ENCODE results near the gene RALGPS1. TPM values are rescaled to one million over a fixed set of nuclear protein-coding genes. Genes with fewer than 3 reads are reported as not detected.

Gene RALGPS1
- total RNA-seq, 1 donor from 2014 or later: 21.7 TPM

DNA sequence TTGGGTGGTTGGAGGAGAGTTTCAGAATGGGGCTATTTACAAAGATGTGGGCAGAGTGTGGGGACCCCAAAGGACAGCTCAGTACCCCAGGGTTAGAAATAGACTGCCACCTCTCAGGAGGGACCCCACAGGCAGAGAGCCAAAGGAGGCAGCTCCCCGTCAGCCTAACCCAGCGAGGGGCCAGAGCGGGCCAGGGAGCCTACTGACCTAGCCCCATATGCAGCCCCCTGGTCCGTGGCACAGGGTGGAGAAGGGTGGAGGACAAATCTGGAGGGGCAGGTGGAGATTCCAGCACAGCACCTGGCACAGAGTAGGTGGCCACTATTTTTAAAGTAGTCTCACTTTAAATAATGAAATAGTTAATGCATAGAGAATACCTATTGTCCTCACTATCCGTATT lies 275.0 kb downstream of the RALGPS1 start:
- ChIA-PET CTCF (no interaction called here), POLR2A (interaction anchor here (0.6 kb wide), 1 partner anchor 211 kb away, joined by 4 read pairs; no protein-coding TSS in a partner anchor)
- Mint-ChIP-seq H3K27ac (no peak overlapping the region), H3K4me3 (no peak overlapping the region), H3K27me3 (no peaks in the 10 kb centered on the region), H3K4me1 (no peaks in the 10 kb centered on the region), H3K36me3 (ENCODE audit: low read depth) (peaks cover 4% of the 10 kb centered on the region), H3K9me3 (no peaks in the 10 kb centered on the region)
- DNase-seq (no peak), ATAC-seq (ENCODE audit: low read depth) (no peak)
- TF ChIP-seq, protein P1, sequence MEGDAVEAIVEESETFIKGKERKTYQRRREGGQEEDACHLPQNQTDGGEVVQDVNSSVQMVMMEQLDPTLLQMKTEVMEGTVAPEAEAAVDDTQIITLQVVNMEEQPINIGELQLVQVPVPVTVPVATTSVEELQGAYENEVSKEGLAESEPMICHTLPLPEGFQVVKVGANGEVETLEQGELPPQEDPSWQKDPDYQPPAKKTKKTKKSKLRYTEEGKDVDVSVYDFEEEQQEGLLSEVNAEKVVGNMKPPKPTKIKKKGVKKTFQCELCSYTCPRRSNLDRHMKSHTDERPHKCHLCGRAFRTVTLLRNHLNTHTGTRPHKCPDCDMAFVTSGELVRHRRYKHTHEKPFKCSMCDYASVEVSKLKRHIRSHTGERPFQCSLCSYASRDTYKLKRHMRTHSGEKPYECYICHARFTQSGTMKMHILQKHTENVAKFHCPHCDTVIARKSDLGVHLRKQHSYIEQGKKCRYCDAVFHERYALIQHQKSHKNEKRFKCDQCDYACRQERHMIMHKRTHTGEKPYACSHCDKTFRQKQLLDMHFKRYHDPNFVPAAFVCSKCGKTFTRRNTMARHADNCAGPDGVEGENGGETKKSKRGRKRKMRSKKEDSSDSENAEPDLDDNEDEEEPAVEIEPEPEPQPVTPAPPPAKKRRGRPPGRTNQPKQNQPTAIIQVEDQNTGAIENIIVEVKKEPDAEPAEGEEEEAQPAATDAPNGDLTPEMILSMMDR (IDR thresholded peaks at IDR 0.05): no peak
- intact Hi-C loops (cut with micrococcal nuclease): no loop called here

DNA sequence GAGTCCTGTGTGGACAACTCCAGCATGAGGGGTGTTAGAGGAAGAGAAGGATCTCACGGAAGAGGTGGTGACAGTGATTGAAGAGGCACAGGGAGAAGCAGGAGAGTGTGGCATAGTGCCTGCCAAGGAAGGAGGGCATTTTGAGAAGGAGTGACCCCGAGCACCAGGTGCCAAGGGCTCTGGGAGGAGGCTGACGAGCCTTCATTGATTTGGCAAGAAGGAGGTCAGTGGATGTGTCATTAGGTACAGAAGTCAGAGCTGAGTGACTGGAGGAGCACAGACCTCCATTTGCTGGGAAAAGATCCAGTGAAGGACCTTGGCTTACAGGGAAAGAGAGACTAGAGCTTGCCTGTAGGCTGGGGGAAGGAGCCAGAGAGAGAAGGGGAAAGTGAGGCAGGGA lies 278.2 kb downstream of the RALGPS1 start:
- H3K27ac Mint-ChIP-seq: no peak overlapping the region

DNA sequence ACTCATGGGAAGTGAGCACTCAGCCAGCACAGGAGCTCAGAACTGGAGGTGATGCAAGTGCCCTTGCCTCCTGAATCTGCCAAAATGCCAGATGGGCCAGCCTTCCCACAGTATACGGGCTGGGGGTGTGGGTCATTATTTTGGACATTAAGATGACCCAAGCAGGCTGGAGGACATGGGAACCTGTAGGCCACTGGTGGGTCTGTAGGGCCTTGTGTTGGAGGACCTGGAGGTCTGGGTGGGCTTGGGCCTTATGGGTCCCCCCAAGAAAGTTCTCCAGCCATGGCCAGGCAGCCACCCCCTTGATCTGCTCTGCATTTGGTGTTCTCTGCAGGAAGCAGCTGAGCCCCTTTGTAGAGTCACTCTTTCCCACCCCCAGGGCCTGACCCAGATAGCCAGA lies 278.9 kb downstream of the RALGPS1 start:
- H3K27me3 Mint-ChIP-seq: no peaks in the 10 kb centered on the region
- ChIA-PET CTCF (interaction anchor here (9.5 kb wide), 1 partner anchor 254 kb away, joined by 150 read pairs; no protein-coding TSS in a partner anchor), POLR2A (no interaction called here)
- no peak overlapping the region for H3K27ac Mint-ChIP-seq
- peaks cover 12% of the 10 kb centered on the region for H3K36me3 Mint-ChIP-seq (ENCODE audit: low read depth)
- DNase-seq (no peak), ATAC-seq (ENCODE audit: low read depth) (no peak)
- TF ChIP-seq, protein P1 (IDR thresholded peaks at IDR 0.05): no peak
- intact Hi-C loops (cut with micrococcal nuclease): no loop called here
- no peak overlapping the region for H3K4me3 Mint-ChIP-seq
- H3K4me1 Mint-ChIP-seq: no peaks in the 10 kb centered on the region
- H3K9me3 Mint-ChIP-seq: no peaks in the 10 kb centered on the region

More for the DNA sequence above, 278.2 kb downstream of the RALGPS1 start:
- intact Hi-C loops (cut with micrococcal nuclease): no loop called here
- H3K4me3 Mint-ChIP-seq: no peak overlapping the region
- no peak for DNase-seq
- POLR2A ChIA-PET: no interaction called here
- CTCF ChIA-PET: no interaction called here
- H3K4me1 Mint-ChIP-seq: no peaks in the 10 kb centered on the region
- TF ChIP-seq, protein P1 (IDR thresholded peaks at IDR 0.05): no peak
- no peaks in the 10 kb centered on the region for H3K27me3 Mint-ChIP-seq
- H3K36me3 Mint-ChIP-seq (ENCODE audit: low read depth): peaks cover 12% of the 10 kb centered on the region
- no peaks in the 10 kb centered on the region for H3K9me3 Mint-ChIP-seq
- no peak for ATAC-seq (ENCODE audit: low read depth)

DNA sequence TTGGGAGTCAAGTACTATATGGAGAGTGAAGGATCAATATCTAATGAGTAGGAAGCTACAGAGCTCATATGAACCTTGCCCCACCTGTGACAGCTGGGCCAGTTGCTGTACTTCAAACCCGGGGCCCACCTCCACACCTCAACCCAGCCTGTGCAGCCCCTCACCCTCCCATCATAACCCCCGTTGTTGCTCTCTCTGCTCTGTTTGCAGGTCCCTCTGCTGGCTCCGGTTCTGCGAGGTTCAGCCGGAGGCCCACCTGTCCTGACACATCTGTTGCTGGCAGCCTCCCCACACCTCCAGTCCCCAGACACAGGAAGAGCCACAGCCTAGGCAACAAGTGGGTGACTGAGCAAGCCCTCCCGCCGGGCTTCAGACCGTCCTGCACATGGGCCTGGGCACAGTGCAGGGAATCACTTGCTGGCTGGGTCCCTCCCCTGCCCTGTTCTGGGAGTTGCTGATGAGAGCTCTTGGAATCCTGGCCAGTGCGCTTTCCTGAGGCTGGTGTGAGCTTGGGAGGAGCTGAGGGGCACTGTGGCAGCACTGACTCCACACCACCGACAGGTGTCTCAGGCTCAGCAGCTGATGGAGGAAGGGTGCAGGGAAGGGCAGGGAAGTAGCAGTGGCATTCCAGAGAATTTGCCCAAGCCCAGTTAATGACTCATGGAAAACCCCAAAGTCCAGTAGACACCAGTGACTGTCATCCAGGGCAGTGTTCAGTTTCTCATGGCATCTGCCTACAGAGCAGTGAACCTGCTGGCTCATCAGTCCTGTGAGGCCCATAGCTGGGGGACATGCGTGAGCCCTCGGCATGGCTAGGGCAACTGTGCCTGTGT lies 280.5 kb downstream of the RALGPS1 start:
- TF ChIP-seq, protein P1 (IDR thresholded peaks at IDR 0.05): no peak
- POLR2A ChIA-PET: no interaction called here
- Mint-ChIP-seq H3K9me3 (no peaks in the 10 kb centered on the region), H3K27me3 (no peaks in the 10 kb centered on the region), H3K4me1 (no peaks in the 10 kb centered on the region), H3K27ac (no peak overlapping the region), H3K36me3 (ENCODE audit: low read depth) (peaks cover 12% of the 10 kb centered on the region), H3K4me3 (no peak overlapping the region)
- ATAC-seq (ENCODE audit: low read depth) (no peak), DNase-seq (no peak)
- intact Hi-C loops (cut with micrococcal nuclease): no loop called here
- CTCF ChIA-PET: interaction anchor here (0.9 to 9.5 kb wide), 3 partner anchors 230 to 267 kb away, joined by 3 to 150 read pairs (median 4); no protein-coding TSS in a partner anchor

DNA sequence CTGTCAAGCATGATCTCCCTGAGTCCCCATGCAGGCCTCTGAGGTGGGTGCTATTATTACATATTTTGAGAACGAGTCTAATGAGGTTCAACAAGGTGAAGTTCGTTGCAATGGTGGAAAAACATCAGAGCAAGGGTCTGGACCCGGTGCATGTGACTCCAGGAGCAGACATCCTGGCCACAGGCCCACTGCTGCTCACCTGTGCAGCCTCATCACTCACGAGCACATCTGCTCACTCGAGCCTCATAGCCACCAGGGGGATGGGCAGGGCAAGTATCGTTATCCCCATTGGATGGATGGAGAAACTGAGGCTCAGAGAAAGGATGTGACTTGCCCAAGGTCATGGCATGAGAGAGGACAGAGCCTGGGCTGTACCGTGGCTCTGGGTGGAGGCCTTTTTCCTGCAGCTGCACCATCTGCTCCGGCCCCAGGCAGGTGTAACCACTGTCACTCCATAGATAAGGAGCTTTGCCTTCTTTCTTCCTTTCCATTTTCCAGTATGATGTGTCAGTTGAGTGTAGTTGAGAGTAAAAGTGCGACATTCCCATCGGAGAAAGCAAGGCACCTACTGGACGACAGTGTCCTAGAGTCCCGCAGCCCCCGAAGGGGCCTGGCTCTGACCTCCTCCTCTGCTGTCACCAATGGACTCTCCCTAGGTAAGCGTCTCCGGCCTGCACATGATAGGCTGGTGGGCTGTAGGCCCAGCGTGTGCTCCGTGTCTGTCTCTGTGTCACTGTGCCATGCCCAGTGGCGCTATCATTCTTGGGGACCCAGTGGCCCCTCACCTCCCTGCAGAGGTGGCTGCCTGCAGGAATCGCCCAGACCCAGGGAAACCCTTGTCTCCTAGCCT lies 281.6 kb downstream of the RALGPS1 start:
- no peaks in the 10 kb centered on the region for H3K9me3 Mint-ChIP-seq
- H3K27ac Mint-ChIP-seq: no peak overlapping the region
- no peak overlapping the region for H3K4me3 Mint-ChIP-seq
- ChIA-PET CTCF (interaction anchor here (9.5 kb wide), 1 partner anchor 256 kb away, joined by 150 read pairs; no protein-coding TSS in a partner anchor), POLR2A (no interaction called here)
- intact Hi-C loops (cut with micrococcal nuclease): no loop called here
- DNase-seq (no peak), ATAC-seq (ENCODE audit: low read depth) (no peak)
- TF ChIP-seq, protein P1 (IDR thresholded peaks at IDR 0.05): no peak
- no peaks in the 10 kb centered on the region for H3K27me3 Mint-ChIP-seq
- peaks cover 12% of the 10 kb centered on the region for H3K36me3 Mint-ChIP-seq (ENCODE audit: low read depth)
- H3K4me1 Mint-ChIP-seq: no peaks in the 10 kb centered on the region
